Measurements from ENCODE around the gene ZFYVE9.

GRCh38 chr1:52366517-52366827 lies 224.6 kb downstream of the ZFYVE9 start:
- TF ChIP-seq CTCF (IDR thresholded peaks at IDR 0.05), result no peak
- TF ChIP-seq POLR2A (IDR thresholded peaks at IDR 0.05), result no peak

Measured in testis (tissue), 2 donors.